OCI-LY7 (cell line): ENCODE measurements around the gene ABCC8. TPM values are rescaled to one million over a fixed set of nuclear protein-coding genes. Genes with fewer than 3 reads are reported as not detected.

ENCODE experiments used
- BruUV-seq: library from RNA; stranded (reverse); fragments of 400-500 nt; replicated peaks from 2 replicates; lab custom pipeline; 2021; lab: Mats Ljungman, UMichigan
- CTCF ChIA-PET: fragments of 300-600 bp; sonication (Branson Sonifier 250); formaldehyde crosslinking; loops from one replicate; lab custom pipeline; 2022; ENCODE audit warnings: antibody characterized with exemption; ENCODE audit not compliant: unreplicated experiment; lab: Charles Lee
- POLR2A ChIA-PET: fragments of 300-600 bp; sonication (Branson Sonifier 250); formaldehyde crosslinking; loops from one replicate; lab custom pipeline; 2022; ENCODE audit warnings: antibody characterized with exemption; lab: Charles Lee
- DNase-seq: peaks from one replicate; pipeline ENCODE4 v3.0.0-alpha.2; 2015; ENCODE audit warnings: low spot score
- H2AFZ ChIP-seq: fragments of 200-600 bp; sonication (generic), shearing (Covaris generic); 2 replicates; pipeline ENCODE4 v1.6.1; 2014; ENCODE audit warnings: mild to moderate bottlenecking, antibody characterized with exemption, low read length, moderate library complexity
- H3K27ac ChIP-seq: fragments of 200-600 bp; sonication (generic); 2 replicates; pipeline ENCODE4 v1.5.1; 2014; ENCODE audit warnings: mixed run types, low read depth, mild to moderate bottlenecking, moderate library complexity, low read length, inconsistent platforms; ENCODE audit not compliant: poor library complexity, severe bottlenecking
- H3K36me3 ChIP-seq: fragments of 200-600 bp; sonication (generic); 2 replicates; pipeline ENCODE4 v1.6.1; 2014; ENCODE audit warnings: mild to moderate bottlenecking, antibody characterized with exemption, low read length, moderate library complexity, mixed read lengths; ENCODE audit not compliant: insufficient read depth
- H3K4me1 ChIP-seq: fragments of 200-600 bp; sonication (generic); 2 replicates; pipeline ENCODE4 v1.5.1; 2014; ENCODE audit warnings: mild to moderate bottlenecking, low read length; ENCODE audit not compliant: insufficient read depth, poor library complexity, severe bottlenecking
- H3K4me2 ChIP-seq: fragments of 200-600 bp; sonication (generic); 2 replicates; pipeline ENCODE4 v1.6.1; 2014; ENCODE audit warnings: mild to moderate bottlenecking, low read length
- H3K4me3 ChIP-seq: fragments of 200-600 bp; sonication (generic); 2 replicates; pipeline ENCODE4 v1.5.1; 2014; ENCODE audit warnings: mild to moderate bottlenecking, low read depth, low read length; ENCODE audit not compliant: poor library complexity, severe bottlenecking
- H3K79me2 ChIP-seq: fragments of 200-600 bp; sonication (generic); 2 replicates; pipeline ENCODE4 v1.6.1; 2016; ENCODE audit warnings: low read depth, mild to moderate bottlenecking, low read length, moderate library complexity, mixed read lengths; ENCODE audit not compliant: insufficient read depth
- H3K9me2 ChIP-seq: fragments of 200-600 bp; sonication (generic); 2 replicates; pipeline ENCODE4 v1.6.1; 2016; ENCODE audit warnings: mild to moderate bottlenecking, low read length, mixed read lengths; ENCODE audit not compliant: insufficient read depth
- H3K9me3 ChIP-seq: fragments of 200-600 bp; sonication (generic); 2 replicates; pipeline ENCODE4 v1.6.1; 2014; ENCODE audit warnings: mild to moderate bottlenecking, mixed run types, low read length, mixed read lengths
- H4K20me1 ChIP-seq: fragments of 200-600 bp; sonication (generic); 2 replicates; pipeline ENCODE4 v1.6.1; 2014; ENCODE audit warnings: mild to moderate bottlenecking, antibody characterized with exemption, low read length, moderate library complexity, mixed read lengths; ENCODE audit not compliant: insufficient read depth
- CTCF ChIP-seq: fragments of 200-600 bp; sonication (generic); conservative IDR thresholded peaks from 2 replicates; pipeline ENCODE4 v1.5.1; 2014; ENCODE audit warnings: mild to moderate bottlenecking, antibody characterized with exemption, low read length, moderate library complexity, mixed read lengths
- EZH2phosphoT487 ChIP-seq: fragments of 200-600 bp; sonication (generic); IDR thresholded peaks from 2 replicates; pipeline ENCODE4 v1.6.1; 2018; ENCODE audit warnings: low read depth, borderline replicate concordance, mild to moderate bottlenecking, mixed run types, antibody characterized with exemption, low read length, moderate library complexity, mixed read lengths
- intact Hi-C: fragments of 100-400 bp; cut with micrococcal nuclease; formaldehyde crosslinking; loops from one replicate; pipeline ENCODE4 v1.10.0; 2022; ENCODE audit not compliant: unreplicated experiment
- total RNA-seq, 2 experiments: library from RNA; depleted of rRNA in 1 of 2; stranded (reverse); fragments of >200 nt in 1 of 2; shearing (Covaris generic) in 1 of 2; gene quantifications; 2 replicates each; pipeline ENCODE4 v1.2.3, GENCODE V29; 2014 to 2022

ABCC8 gene
- total RNA-seq, 2 experiments from 2014 or later = not detected

- CTCF ChIA-PET = no interaction called here
- POLR2A ChIA-PET = no interaction called here
- no TSS peak for BruUV-seq
- Histone ChIP-seq H2AFZ (no peak overlapping the region), H4K20me1 (no peaks in the 10 kb centered on the region), H3K4me1 (no peaks in the 10 kb centered on the region), H3K36me3 (no peaks in the 10 kb centered on the region), H3K27ac (no peak overlapping the region), H3K79me2 (no peaks in the 10 kb centered on the region), H3K4me3 (no peak overlapping the region), H3K4me2 (no peak overlapping the region), H3K9me2 (no peaks in the 10 kb centered on the region), H3K9me3 (no peaks in the 10 kb centered on the region)
- no peak for DNase-seq
- intact Hi-C loops = no loop called here
- TF ChIP-seq EZH2phosphoT487 (no peak), CTCF (no peak)
Measured at GRCh38 chr11:17460406-17460805, 16.2 kb downstream of the ABCC8 start.

GRCh38 chr11:17459236-17459896 lies 17.3 kb downstream of the ABCC8 start:
- CTCF ChIA-PET = no interaction called here
- H4K20me1 ChIP-seq = no peaks in the 10 kb centered on the region

More at GRCh38 chr11:17459236-17459896, 17.3 kb downstream of the ABCC8 start:
- Histone ChIP-seq H3K4me1 (no peaks in the 10 kb centered on the region), H3K9me3 (no peaks in the 10 kb centered on the region), H3K9me2 (no peaks in the 10 kb centered on the region), H3K79me2 (no peaks in the 10 kb centered on the region), H2AFZ (no peak overlapping the region), H3K4me3 (no peak overlapping the region), H3K4me2 (no peak overlapping the region), H3K27ac (no peak overlapping the region), H3K36me3 (no peaks in the 10 kb centered on the region)
- POLR2A ChIA-PET = no interaction called here
- intact Hi-C loops = no loop called here
- no peak for DNase-seq
- BruUV-seq = no TSS peak
- no peak for TF ChIP-seq EZH2phosphoT487
- no peak for TF ChIP-seq CTCF
